Neutrophil (primary cell): ENCODE measurements around the gene SMAD2.
A peak's percentile ranks its signal among the peaks of the same experiment; 100 is the strongest.

Source experiments
- H3K27ac ChIP-seq: fragments of 200-600 bp; sonication (generic); 2 replicates; pipeline ENCODE4 v1.5.1; 2016; ENCODE audit warnings: mild to moderate bottlenecking, moderate library complexity
- H3K27me3 ChIP-seq: fragments of 200-600 bp; sonication (generic); 2 replicates; pipeline ENCODE4 v1.6.0; 2016; ENCODE audit warnings: mild to moderate bottlenecking
- H3K36me3 ChIP-seq: fragments of 200-600 bp; sonication (generic); 2 replicates; pipeline ENCODE4 v1.5.1; 2017
- H3K4me1 ChIP-seq, 2 experiments: fragments of 200-600 bp in 1 of 2; sonication (generic) in 1 of 2; 1 replicate in 1 of 2; 2 replicates in 1 of 2; pipeline versions ENCODE4 v1.5.1 to v1.6.1; 2013 to 2016; ENCODE audit warnings: low read depth in 1 of 2, low read length in 1 of 2, mild to moderate bottlenecking in 1 of 2, moderate library complexity in 1 of 2; ENCODE audit not compliant: control insufficient read depth in 1 of 2, insufficient read depth in 1 of 2
- H3K4me3 ChIP-seq, 2 experiments: fragments of 200-600 bp in 1 of 2; sonication (generic) in 1 of 2; 1 replicate in 1 of 2; 2 replicates in 1 of 2; pipeline ENCODE4 v1.5.1; 2013 to 2016; ENCODE audit warnings: low read depth in 1 of 2, low read length in 1 of 2, mild to moderate bottlenecking in 1 of 2, moderate library complexity in 1 of 2
- H3K9me3 ChIP-seq: fragments of 200-600 bp; sonication (generic); 2 replicates; pipeline ENCODE4 v1.5.1; 2016
- TF ChIP-seq, protein P1 (sequence below): fragments of 200-600 bp; sonication (generic); IDR thresholded peaks from 2 replicates; pipeline ENCODE4 v1.5.1; 2016; ENCODE audit warnings: antibody characterized with exemption

SMAD2 gene

DNA sequence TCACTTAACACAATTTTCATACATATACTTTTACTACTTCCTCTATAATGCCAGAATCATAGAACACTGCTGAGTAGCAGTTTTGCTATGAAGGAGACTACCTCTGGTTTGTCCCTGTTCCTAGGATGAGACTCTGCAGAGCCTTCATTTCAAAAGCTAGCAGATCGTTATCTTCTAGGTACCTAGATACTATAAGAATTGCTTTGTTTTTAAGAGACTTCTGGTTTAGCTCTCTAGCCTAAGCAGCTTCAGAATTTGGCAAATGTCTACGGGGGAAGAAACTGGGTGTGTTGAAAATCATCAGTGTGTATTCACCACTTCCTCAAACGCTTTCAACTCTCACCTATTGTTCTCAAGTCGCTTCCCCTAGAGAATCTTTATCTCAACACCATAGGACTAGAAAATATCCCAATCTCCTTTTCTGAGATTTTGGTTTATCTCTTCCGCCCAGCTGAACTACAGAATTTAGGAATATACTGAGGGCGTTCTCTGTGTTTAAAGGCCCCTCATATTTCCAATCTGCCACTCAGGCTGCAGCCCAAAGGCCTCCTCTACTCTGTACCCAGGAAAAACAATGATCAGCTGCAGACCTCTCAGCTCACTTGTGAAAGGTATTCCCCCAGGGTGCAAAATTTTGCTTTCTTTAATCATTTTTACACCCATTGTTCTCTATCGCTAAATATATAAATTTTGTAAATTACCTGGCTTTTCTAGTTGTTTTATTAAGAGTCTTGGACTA, 28.7 kb downstream of the SMAD2 start:
- H3K27ac ChIP-seq, result peak overlapping the region; percentile 84
- H3K9me3 ChIP-seq, result no peaks in the 10 kb centered on the region

DNA sequence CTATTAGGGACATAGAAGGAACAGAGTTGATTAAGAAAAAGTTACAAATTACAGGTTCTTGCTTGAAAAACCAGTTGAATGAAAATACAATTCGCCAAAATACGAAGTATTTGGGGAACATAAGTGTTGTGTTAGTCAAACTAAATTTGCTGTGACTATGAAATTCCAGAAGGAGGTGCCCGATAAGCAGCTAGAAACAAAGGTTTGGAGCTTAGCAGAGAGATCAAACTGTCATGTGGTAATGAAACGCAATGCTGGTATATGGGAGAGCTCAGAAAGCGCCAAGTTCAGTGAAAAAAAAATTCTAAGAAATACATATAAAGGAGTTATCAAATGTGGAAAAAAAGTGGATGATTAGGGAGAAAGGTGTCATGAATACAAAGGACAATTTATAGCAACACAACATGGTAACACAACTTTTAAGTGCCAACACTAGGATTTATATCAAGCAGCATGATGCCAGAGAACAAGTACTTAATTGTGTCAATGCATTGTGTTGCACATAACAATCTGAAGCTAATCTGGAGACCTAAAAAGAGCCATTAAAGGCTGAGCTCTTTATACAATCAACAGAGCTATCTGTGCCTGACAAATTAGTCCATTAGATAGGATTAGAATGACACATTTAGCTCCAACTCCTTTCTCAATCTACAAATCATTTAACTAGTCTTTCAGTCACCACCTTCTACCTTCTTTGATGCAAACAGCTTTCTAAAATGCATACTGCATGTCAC, 31.2 kb downstream of the SMAD2 start:
- no peaks in the 10 kb centered on the region for H3K27me3 ChIP-seq
- peaks cover 22% of the 10 kb centered on the region for H3K36me3 ChIP-seq
- peaks cover 28% of the 10 kb centered on the region in 2 experiments for H3K4me1 ChIP-seq
- H3K9me3 ChIP-seq, result no peaks in the 10 kb centered on the region
- H3K27ac ChIP-seq, result no peak overlapping the region
- TF ChIP-seq, protein P1, sequence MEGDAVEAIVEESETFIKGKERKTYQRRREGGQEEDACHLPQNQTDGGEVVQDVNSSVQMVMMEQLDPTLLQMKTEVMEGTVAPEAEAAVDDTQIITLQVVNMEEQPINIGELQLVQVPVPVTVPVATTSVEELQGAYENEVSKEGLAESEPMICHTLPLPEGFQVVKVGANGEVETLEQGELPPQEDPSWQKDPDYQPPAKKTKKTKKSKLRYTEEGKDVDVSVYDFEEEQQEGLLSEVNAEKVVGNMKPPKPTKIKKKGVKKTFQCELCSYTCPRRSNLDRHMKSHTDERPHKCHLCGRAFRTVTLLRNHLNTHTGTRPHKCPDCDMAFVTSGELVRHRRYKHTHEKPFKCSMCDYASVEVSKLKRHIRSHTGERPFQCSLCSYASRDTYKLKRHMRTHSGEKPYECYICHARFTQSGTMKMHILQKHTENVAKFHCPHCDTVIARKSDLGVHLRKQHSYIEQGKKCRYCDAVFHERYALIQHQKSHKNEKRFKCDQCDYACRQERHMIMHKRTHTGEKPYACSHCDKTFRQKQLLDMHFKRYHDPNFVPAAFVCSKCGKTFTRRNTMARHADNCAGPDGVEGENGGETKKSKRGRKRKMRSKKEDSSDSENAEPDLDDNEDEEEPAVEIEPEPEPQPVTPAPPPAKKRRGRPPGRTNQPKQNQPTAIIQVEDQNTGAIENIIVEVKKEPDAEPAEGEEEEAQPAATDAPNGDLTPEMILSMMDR, result no peak
- H3K4me3 ChIP-seq, result no peak overlapping the region

More for the DNA sequence above, 28.7 kb downstream of the SMAD2 start:
- no peaks in the 10 kb centered on the region for H3K27me3 ChIP-seq
- H3K4me3 ChIP-seq, result peak overlapping the region; percentile 9 to 26
- TF ChIP-seq, protein P1, result no peak
- H3K36me3 ChIP-seq, result peaks cover under 1% of the 10 kb centered on the region
- H3K4me1 ChIP-seq, result peaks cover 23 to 28% of the 10 kb centered on the region in 2 experiments

GRCh38 chr18:47898696-47899095, 31.8 kb downstream of the SMAD2 start:
- Histone ChIP-seq H3K27ac (no peak overlapping the region), H3K4me3 (no peak overlapping the region), H3K9me3 (no peaks in the 10 kb centered on the region), H3K27me3 (no peaks in the 10 kb centered on the region), H3K36me3 (peaks cover 22% of the 10 kb centered on the region), H3K4me1 (peaks cover 32% of the 10 kb centered on the region in 2 experiments)
- TF ChIP-seq, protein P1, result no peak

DNA sequence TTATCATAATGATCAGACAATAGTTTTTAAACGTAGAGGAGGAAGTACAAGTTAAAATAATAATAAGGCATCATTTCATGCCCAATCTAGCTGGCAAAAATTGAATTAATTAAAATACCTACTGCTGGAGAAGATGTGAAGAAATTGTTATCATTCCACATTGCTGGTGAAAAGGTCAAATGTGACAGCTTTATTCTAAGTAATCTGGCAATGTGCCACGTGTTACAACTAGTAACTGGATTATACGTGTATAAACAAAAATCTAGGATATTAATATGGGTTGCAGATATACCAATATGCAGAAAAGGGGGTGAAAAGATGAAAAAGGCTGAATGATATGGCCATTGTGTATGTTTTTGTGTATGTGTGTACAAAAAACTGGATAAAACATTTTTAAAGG, 32.4 kb downstream of the SMAD2 start:
- peaks cover 39% of the 10 kb centered on the region in 2 experiments for H3K4me1 ChIP-seq
- no peak overlapping the region for H3K27ac ChIP-seq
- no peaks in the 10 kb centered on the region for H3K9me3 ChIP-seq
- H3K27me3 ChIP-seq, result no peaks in the 10 kb centered on the region
- TF ChIP-seq, protein P1, result no peak
- no peak overlapping the region for H3K4me3 ChIP-seq
- peaks cover 22% of the 10 kb centered on the region for H3K36me3 ChIP-seq

- TF ChIP-seq, protein P1, result no peak
- Histone ChIP-seq H3K4me3 (no peak overlapping the region), H3K4me1 (peaks cover 18 to 23% of the 10 kb centered on the region in 2 experiments), H3K36me3 (peaks cover 30% of the 10 kb centered on the region), H3K9me3 (no peaks in the 10 kb centered on the region), H3K27me3 (no peaks in the 10 kb centered on the region), H3K27ac (no peak overlapping the region)
Observed at GRCh38 chr18:47895565-47896250, 34.8 kb downstream of the SMAD2 start.
